GM23248 (cell line): ENCODE measurements around the gene FHIP2A. TPM values are rescaled to one million over a fixed set of nuclear protein-coding genes. Genes with fewer than 3 reads are reported as not detected.

Experiments used
- DNase-seq: peaks from one replicate; pipeline ENCODE4 v3.0.0-alpha.2; 2015
- H2AFZ ChIP-seq: fragments of 200-600 bp; sonication (generic); 2 replicates; pipeline ENCODE4 v1.6.1; 2016; ENCODE audit warnings: antibody characterized with exemption
- H3F3A ChIP-seq: fragments of 200-600 bp; sonication (generic); 2 replicates; pipeline ENCODE4 v1.6.1; 2016; ENCODE audit warnings: mild to moderate bottlenecking, antibody characterized with exemption, mixed run types; ENCODE audit not compliant: insufficient read depth
- H3K27ac ChIP-seq: fragments of 200-600 bp; sonication (generic); 2 replicates; pipeline ENCODE4 v1.5.1; 2016; ENCODE audit warnings: mild to moderate bottlenecking
- H3K27me3 ChIP-seq: fragments of 200-600 bp; sonication (generic); replicated peaks from 2 replicates; pipeline ENCODE4 v1.6.1; 2016; ENCODE audit warnings: mild to moderate bottlenecking; ENCODE audit not compliant: insufficient read depth
- H3K36me3 ChIP-seq: fragments of 200-600 bp; sonication (generic); 2 replicates; pipeline ENCODE4 v1.6.1; 2016; ENCODE audit warnings: low read depth, mild to moderate bottlenecking
- H3K4me1 ChIP-seq: fragments of 200-600 bp; sonication (generic); 2 replicates; pipeline ENCODE4 v1.6.1; 2016; ENCODE audit warnings: mild to moderate bottlenecking; ENCODE audit not compliant: insufficient read depth
- H3K4me2 ChIP-seq: fragments of 200-600 bp; sonication (generic); one replicate; pipeline ENCODE4 v1.6.1; 2016; ENCODE audit warnings: mild to moderate bottlenecking; ENCODE audit not compliant: unreplicated experiment
- H3K4me3 ChIP-seq: fragments of 200-600 bp; sonication (generic); 2 replicates; pipeline ENCODE4 v1.5.1; 2016; ENCODE audit warnings: mild to moderate bottlenecking
- H3K79me2 ChIP-seq: fragments of 200-600 bp; sonication (generic); 2 replicates; pipeline ENCODE4 v1.6.1; 2016; ENCODE audit warnings: mild to moderate bottlenecking; ENCODE audit not compliant: insufficient read depth
- H3K9ac ChIP-seq: fragments of 200-600 bp; sonication (generic); 2 replicates; pipeline ENCODE4 v1.6.1; 2016; ENCODE audit warnings: mild to moderate bottlenecking
- H3K9me2 ChIP-seq: fragments of 200-600 bp; sonication (generic); 2 replicates; pipeline ENCODE4 v1.6.1; 2016; ENCODE audit warnings: mixed run types, mild to moderate bottlenecking, moderate library complexity; ENCODE audit not compliant: insufficient read depth
- H3K9me3 ChIP-seq: fragments of 200-600 bp; sonication (generic); one replicate; pipeline ENCODE4 v1.6.1; 2017; ENCODE audit warnings: low read depth
- H4K20me1 ChIP-seq: fragments of 200-600 bp; sonication (generic); 2 replicates; pipeline ENCODE4 v1.6.0; 2016; ENCODE audit not compliant: insufficient read depth
- EZH2 ChIP-seq: fragments of 200-600 bp; sonication (generic); IDR thresholded peaks from 2 replicates; pipeline ENCODE4 v1.6.1; 2018; ENCODE audit warnings: antibody characterized with exemption, mild to moderate bottlenecking; ENCODE audit not compliant: insufficient read depth, poor library complexity, severe bottlenecking
- EZH2phosphoT487 ChIP-seq: fragments of 200-600 bp; sonication (generic); IDR thresholded peaks from 2 replicates; pipeline ENCODE4 v1.6.1; 2018; ENCODE audit warnings: antibody characterized with exemption, moderate library complexity, mild to moderate bottlenecking, low read depth; ENCODE audit not compliant: insufficient read depth
- WGBS, 2 experiments: methylation state at CpG; one replicate each; pipeline ENCODE4 v1.1.6; 2015 to 2017; ENCODE audit warnings: low lambda C conversion rate in 2 of 2, low coverage in 1 of 2; ENCODE audit errors: missing lambda C conversion rate in 2 of 2; 5-methylcytosine and 5-hydroxymethylcytosine counted together
- in situ Hi-C: fragments of 300-500 bp; cut with MboI; formaldehyde crosslinking; loops from 2 replicates; pipeline ENCODE4 v1.15.0; 2020
- polyA plus RNA-seq: library from polyadenylated mRNA; unstranded; fragments of >200 nt; fragmentation: Nextera tagmentation; extraction: Ambion mirVana; gene quantifications from 2 replicates; pipeline ENCODE4 v1.2.1, GENCODE V29; 2016
- total RNA-seq: library from RNA; depleted of rRNA; stranded (reverse); fragments of >200 nt; shearing (Covaris generic); gene quantifications from 2 replicates; pipeline ENCODE4 v1.2.3, GENCODE V29; 2014

Gene FHIP2A
- total and polyA plus RNA-seq, 2 experiments from 2014 or later: 22.3 to 24.6 TPM

- TF ChIP-seq EZH2: no peak
- no peak for TF ChIP-seq EZH2phosphoT487
- Histone ChIP-seq H3F3A (peaks cover 45% of the 10 kb centered on the region), H3K36me3 (no peaks in the 10 kb centered on the region), H3K79me2 (peaks cover 47% of the 10 kb centered on the region), H3K9me3 (no peaks in the 10 kb centered on the region), H3K4me3 (peak overlapping the region; percentile 90), H3K9me2 (no peaks in the 10 kb centered on the region), H3K4me2 (peak overlapping the region; percentile 96), H3K27me3 (no peaks in the 10 kb centered on the region), H3K4me1 (peaks cover 38% of the 10 kb centered on the region), H3K9ac (peak overlapping the region; percentile 98), H2AFZ (peak overlapping the region; percentile 45), H4K20me1 (peaks cover 13% of the 10 kb centered on the region), H3K27ac (peak overlapping the region; percentile 98)
- in situ Hi-C loops: no loop called here
- 1 to 4% methylated on average over 17 to 22 of the region's 22 CpGs for WGBS, 2 experiments
- peak; percentile 70 for DNase-seq
Observed at GRCh38 chr10:114822444-114823076, 980 bp downstream of the FHIP2A start.

DNA sequence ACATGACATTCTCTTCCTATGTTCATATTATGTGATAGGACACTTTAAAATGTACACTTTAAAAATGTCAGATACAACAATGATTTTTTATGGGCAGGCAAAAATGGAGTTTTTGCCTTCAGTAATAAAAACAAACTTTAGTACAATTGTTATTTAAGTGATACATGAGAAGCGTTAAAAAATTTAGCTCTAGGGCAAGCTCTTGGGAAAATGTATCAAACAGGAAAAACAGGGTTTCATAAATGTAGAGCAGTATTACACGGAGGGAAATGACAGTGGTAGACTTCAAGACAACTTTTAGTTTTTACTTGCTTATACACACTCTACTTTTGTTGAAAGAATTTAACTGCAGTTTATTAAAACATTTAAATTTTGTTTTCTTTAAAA is 1.5 kb downstream of the FHIP2A start:
- 4 to 8% methylated on average over 2 of the region's 2 CpGs for WGBS, 2 experiments
- peaks cover 52% of the 10 kb centered on the region for H3K79me2 ChIP-seq
- no peaks in the 10 kb centered on the region for H3K36me3 ChIP-seq
- in situ Hi-C loops: no loop called here
- H3K27ac ChIP-seq: peak overlapping the region; percentile 98
- H3K9ac ChIP-seq: peak overlapping the region; percentile 98
- peak overlapping the region; percentile 45 for H2AFZ ChIP-seq
- H3K4me3 ChIP-seq: peak overlapping the region; percentile 90
- peaks cover 14% of the 10 kb centered on the region for H4K20me1 ChIP-seq
- H3K9me2 ChIP-seq: no peaks in the 10 kb centered on the region
- H3K4me2 ChIP-seq: peak overlapping the region; percentile 96
- H3K9me3 ChIP-seq: no peaks in the 10 kb centered on the region
- H3F3A ChIP-seq: peaks cover 45% of the 10 kb centered on the region
- TF ChIP-seq EZH2phosphoT487: no peak
- TF ChIP-seq EZH2: no peak
- DNase-seq: peak; percentile 54
- H3K4me1 ChIP-seq: peaks cover 38% of the 10 kb centered on the region
- H3K27me3 ChIP-seq: no peaks in the 10 kb centered on the region

DNA sequence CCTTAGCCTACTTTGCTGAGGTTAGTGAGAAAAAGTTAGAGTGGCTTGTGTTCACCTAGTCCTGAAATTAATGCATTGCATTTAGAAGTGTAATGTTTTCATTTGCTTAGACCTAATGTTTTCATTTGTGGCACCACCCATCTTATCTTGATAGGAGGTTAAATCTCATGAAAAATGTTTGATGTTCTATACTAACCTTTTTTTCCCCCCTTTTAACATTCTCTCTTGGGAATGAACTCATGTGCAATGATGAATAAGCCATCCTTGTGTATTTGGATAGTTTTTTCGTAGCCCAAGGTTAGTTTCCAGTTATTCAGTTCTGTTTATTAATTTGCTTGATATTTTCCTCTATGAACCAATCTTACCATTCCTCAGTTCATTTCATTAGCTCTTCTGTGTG is 2.8 kb downstream of the FHIP2A start:
- Histone ChIP-seq H3K4me3 (peak overlapping the region; percentile 90), H3K9me2 (no peaks in the 10 kb centered on the region), H3F3A (peaks cover 45% of the 10 kb centered on the region), H3K36me3 (no peaks in the 10 kb centered on the region), H3K4me2 (peak overlapping the region; percentile 96), H3K9ac (peak overlapping the region; percentile 13; the same call in 1 of the 2 replicates), H3K27me3 (no peaks in the 10 kb centered on the region), H2AFZ (no peak overlapping the region), H3K27ac (peak overlapping the region; percentile 98), H3K4me1 (peaks cover 38% of the 10 kb centered on the region), H3K79me2 (peaks cover 65% of the 10 kb centered on the region), H3K9me3 (no peaks in the 10 kb centered on the region), H4K20me1 (peaks cover 17% of the 10 kb centered on the region)
- TF ChIP-seq EZH2phosphoT487: no peak
- no peak for TF ChIP-seq EZH2
- DNase-seq: peak; percentile 42
- in situ Hi-C loops: no loop called here
- 78 to 84% methylated on average over 1 of the region's 1 CpG for WGBS, 2 experiments

- H3K9me2 ChIP-seq: no peaks in the 10 kb centered on the region
- peaks cover 45% of the 10 kb centered on the region for H3F3A ChIP-seq
- no peaks in the 10 kb centered on the region for H3K36me3 ChIP-seq
- TF ChIP-seq EZH2 (no peak), EZH2phosphoT487 (peak; percentile 83; the same call in 1 of the 2 replicates)
- no peaks in the 10 kb centered on the region for H3K9me3 ChIP-seq
- H3K9ac ChIP-seq: peak overlapping the region; percentile 56
- 6 to 11% methylated on average over 4 of the region's 4 CpGs for WGBS, 2 experiments
- H4K20me1 ChIP-seq: peaks cover 20% of the 10 kb centered on the region
- H2AFZ ChIP-seq: no peak overlapping the region
- in situ Hi-C loops: no loop called here
- H3K4me2 ChIP-seq: peak overlapping the region; percentile 96
- H3K4me3 ChIP-seq: peak overlapping the region; percentile 90
- H3K4me1 ChIP-seq: peaks cover 43% of the 10 kb centered on the region
- DNase-seq: peak; percentile 84
- peaks cover 78% of the 10 kb centered on the region for H3K79me2 ChIP-seq
- H3K27me3 ChIP-seq: no peaks in the 10 kb centered on the region
- H3K27ac ChIP-seq: peak overlapping the region; percentile 87
Observed at GRCh38 chr10:114825513-114826253, 4.1 kb downstream of the FHIP2A start.
